GM12801 (cell line): Measurements from ENCODE around the gene RPS24.

Source experiments
- CTCF ChIP-seq: IDR thresholded peaks from one replicate; pipeline ENCODE4 v1.5.1; 2011; ENCODE audit warnings: control low read depth; ENCODE audit not compliant: insufficient read length; ENCODE audit errors: extremely low read depth

RPS24 gene

GRCh38 chr10:78071140-78071856 is 37.6 kb downstream of the RPS24 start:
- no peak for TF ChIP-seq CTCF

- TF ChIP-seq CTCF, result no peak
Observed at GRCh38 chr10:78071857-78072179, 38.2 kb downstream of the RPS24 start.

GRCh38 chr10:78072504-78072903 is 38.8 kb downstream of the RPS24 start:
- no peak for TF ChIP-seq CTCF

GRCh38 chr10:78078539-78079330 is 45.1 kb downstream of the RPS24 start:
- no peak for TF ChIP-seq CTCF

GRCh38 chr10:78079411-78079810 is 45.7 kb downstream of the RPS24 start:
- no peak for TF ChIP-seq CTCF

GRCh38 chr10:78081292-78081691 is 47.6 kb downstream of the RPS24 start:
- TF ChIP-seq CTCF, result no peak

- TF ChIP-seq CTCF, result no peak
Observed at GRCh38 chr10:78082636-78083035, 49.0 kb downstream of the RPS24 start.
